Hepatic stellate cell (primary cell): ENCODE data around the gene PPP2R3A.
"Not testable (repeated sequence)": the region's sequence is repeated elsewhere in the genome, so short reads cannot be mapped to it uniquely, and the experiment has no call there.

ENCODE experiments used
- DNase-seq: peaks from one replicate; pipeline ENCODE4 v3.0.0; 2011; ENCODE audit warnings: low spot score

Gene PPP2R3A

GRCh38 chr3:135965506-135966270, at the start of gene PPP2R3A:
Gene PPP2R3A, plus strand, starts transcription at chr3:135965728. Its CDS starts 35,771 bp downstream, at chr3:136001499.
- peak; percentile 72 for DNase-seq

DNA sequence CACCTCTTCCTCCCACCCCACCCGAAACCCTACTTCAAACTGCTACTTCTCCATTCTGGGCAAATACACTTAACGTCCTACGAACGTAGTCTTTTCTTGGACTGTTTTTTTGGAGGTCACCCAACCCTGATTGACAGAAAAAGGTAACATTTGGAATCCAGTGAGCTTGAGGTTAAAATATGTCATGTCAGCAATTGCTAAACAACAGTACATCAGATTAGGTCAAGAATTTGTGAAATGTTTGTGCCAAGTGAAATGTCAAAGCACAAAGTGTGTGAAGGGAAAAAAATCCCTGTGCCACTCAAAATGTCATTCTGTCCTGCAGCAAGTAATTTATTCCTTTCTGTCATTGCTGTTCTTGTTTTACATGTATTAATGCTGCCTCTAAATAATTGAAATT, 49.2 kb upstream of the PPP2R3A start:
- DNase-seq: no peak

DNA sequence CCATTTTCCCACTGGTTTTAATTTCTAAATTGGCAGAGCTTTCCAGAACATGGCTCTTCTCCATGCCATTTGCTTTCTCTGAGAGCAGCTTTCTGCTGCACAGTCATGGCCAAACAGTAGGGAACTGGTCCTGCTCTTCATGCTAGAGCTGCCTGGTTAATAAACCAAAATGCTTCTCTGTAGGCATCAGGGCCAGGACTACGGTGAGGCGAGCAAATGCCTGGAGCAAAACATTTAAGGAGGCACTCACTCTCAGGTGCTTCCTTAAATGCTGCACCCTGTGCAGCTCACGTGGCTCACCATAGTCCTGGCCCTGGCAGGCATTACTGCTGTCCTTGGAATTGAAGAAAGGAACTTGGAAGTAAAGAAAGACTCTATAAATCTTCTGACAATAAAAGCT, 48.5 kb upstream of the PPP2R3A start:
- DNase-seq: no peak

GRCh38 chr3:135917927-135918597, 47.5 kb upstream of the PPP2R3A start:
- no peak for DNase-seq

- peak; percentile 31 for DNase-seq
Measured at GRCh38 chr3:135918600-135918999, 46.9 kb upstream of the PPP2R3A start.

GRCh38 chr3:135920275-135920674, 45.3 kb upstream of the PPP2R3A start:
- no peak for DNase-seq

GRCh38 chr3:135922903-135923250, 42.7 kb upstream of the PPP2R3A start:
- no peak for DNase-seq

DNA sequence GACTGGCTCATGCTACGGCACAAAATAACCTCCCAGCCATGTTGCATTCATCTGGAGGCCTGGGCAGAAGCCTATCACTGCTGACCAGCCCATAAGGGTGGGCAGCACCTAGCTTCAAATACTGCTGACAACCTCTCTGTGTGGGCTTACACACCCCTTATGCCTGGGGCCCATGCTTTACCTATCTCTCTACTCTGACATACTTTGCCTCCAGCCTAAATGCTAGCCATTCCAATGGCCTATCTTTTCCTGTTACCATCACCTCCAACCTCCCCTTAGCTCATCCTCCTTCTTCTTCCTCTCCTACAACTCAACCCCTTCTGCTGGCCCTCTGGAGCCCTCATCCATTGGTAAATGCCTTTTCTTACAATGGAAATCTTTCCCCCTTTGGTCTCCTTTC, 41.0 kb upstream of the PPP2R3A start:
- DNase-seq: no peak

DNA sequence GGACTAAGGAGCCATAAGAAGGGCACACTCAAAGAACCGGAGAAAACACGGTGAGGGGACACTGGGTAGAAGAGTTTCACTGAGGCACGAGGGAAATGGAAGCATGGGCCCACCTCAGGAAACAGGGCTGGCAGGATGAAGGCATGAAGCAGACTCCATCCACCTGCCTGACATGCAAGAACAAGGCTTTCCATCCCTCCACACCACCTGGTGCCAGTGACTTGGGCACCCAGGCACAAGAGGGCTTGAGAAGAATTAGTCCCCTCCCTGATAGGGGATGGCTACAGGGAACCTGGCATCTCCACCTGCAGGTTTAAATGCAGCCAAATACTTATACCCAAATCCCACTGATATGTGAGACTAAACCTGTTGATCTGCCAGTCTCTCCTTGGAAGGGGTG, 38.9 kb upstream of the PPP2R3A start:
- no peak for DNase-seq

GRCh38 chr3:135927155-135927554, 38.4 kb upstream of the PPP2R3A start:
- DNase-seq: no peak

DNA sequence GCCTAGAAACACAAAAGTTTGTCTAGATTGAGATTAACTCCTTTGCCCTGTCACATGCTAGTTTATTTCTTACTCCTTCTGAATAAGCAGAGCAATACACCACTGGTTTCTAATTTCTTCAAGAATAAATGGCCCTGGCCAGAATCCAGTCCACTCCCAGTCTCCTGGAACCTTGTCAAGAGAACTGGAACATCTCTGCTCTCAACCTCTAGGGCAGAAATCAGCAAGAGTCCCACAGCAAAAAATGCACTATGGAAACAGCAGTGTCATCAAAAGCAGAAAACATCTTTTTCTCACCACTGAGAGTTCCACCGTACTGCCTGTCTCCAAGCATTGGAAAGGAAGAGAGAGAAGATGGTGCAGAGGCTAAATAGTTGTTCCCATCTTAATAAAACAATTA, 35.9 kb upstream of the PPP2R3A start:
- DNase-seq: no peak

DNA sequence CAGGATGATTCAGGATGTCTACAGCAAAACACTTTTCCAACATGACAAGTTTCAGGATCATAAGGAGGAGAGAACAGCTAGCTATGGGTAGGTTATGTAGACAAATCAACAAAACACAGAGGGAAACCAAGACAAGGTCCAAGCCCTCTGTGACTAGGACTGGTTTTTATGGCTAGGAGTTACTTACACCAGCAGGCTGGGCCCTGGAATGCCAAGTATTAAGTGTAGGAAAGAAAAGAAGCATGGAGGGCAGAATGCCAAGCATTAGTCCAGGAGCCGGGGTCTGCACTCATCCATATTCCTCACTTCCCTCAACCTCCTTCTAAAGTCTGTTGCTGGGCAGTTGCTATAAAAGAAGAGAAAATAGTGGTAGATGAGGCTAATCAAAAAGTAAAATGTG, 35.3 kb upstream of the PPP2R3A start:
- DNase-seq: no peak

- DNase-seq: not testable (repeated sequence)
Measured at GRCh38 chr3:135935171-135935570, 30.4 kb upstream of the PPP2R3A start.

GRCh38 chr3:135937766-135938165, 27.8 kb upstream of the PPP2R3A start:
- DNase-seq: not testable (repeated sequence)

- peak; percentile 67 for DNase-seq
Measured at GRCh38 chr3:135944831-135945230, 20.7 kb upstream of the PPP2R3A start.

DNA sequence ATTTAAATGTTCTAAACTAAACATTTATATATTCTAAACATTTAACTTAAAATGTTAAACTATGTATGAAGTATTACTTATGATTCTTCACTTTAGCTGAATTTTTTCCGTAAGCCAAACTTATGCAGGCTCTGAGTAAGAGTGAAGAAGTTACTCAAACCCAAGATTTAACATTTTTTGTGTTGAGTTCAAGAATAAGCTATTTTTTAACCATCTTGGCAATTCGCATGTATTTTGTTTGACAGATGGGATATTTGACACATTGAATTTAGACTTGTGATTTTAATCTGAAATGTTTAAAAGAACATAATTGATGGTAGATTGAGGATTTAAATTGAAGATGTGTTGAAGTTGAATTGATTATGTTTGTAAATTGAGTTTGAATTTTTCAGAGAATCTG, 14.6 kb upstream of the PPP2R3A start:
- DNase-seq: no peak

GRCh38 chr3:135964160-135964955, 1.2 kb upstream of the PPP2R3A start:
- DNase-seq: no peak

- DNase-seq: no peak
Measured at GRCh38 chr3:135965129-135965505, 411 bp upstream of the PPP2R3A start.

GRCh38 chr3:135966271-135966961, 888 bp downstream of the PPP2R3A start:
- DNase-seq: peak; percentile 37

GRCh38 chr3:135966962-135967274, 1.4 kb downstream of the PPP2R3A start:
- DNase-seq: no peak

DNA sequence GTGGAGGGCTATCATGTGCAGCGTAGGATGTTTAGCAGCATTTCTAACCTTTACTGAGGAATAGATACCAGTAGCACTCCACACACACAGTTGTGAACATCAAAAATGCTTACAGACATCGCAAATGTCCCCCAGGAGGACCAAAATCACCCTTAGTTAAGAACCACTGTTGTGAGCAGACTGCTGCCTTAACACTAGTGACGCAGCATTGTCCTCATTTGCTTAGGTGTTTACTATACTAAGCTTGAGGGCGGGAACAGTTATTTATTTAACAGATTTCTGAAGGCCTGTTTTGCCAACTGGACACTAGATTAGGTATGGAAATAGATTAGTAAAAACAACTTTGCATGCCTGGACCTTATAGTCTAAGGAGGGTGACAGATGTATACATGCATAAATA, 2.3 kb downstream of the PPP2R3A start:
- DNase-seq: no peak

DNA sequence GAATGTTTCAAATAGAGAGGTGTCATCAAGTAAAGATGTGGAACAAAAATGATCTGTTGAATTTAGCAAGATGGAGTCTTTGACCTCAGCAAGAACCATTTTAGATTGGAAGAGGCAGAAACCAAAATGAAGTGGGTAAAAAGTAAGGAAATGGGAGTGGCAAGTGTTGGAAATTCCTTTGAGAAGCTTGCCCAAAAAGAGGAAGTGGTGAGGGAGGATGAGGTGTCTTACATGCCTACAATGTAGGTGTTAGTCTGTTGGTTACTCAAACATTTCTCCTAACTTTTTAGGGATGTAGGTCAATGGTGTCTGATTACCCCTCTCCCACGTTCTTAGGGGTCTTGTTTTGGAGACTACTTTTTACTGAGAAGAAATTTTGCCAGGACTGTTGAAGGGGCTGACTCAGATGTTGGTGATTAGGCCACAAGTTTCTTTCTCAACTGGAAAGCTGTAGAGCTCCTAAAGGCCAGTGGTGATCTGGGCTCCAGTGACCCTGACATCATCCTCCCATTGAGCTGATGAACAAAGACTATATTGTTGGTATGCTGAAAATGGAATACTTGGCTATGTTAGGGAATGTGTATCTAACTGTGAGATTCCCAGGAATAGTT, 5.1 kb downstream of the PPP2R3A start:
- no peak for DNase-seq
